ENCODE data around the gene TMEM119. TPM values are rescaled to one million over a fixed set of nuclear protein-coding genes. Genes with fewer than 3 reads are reported as not detected.

The TMEM119 gene
- total and polyA plus RNA-seq, 2 of the 13 experiments (the other 11 are each of a cell fraction or from before 2014, with no cell fraction given): not detected

DNA sequence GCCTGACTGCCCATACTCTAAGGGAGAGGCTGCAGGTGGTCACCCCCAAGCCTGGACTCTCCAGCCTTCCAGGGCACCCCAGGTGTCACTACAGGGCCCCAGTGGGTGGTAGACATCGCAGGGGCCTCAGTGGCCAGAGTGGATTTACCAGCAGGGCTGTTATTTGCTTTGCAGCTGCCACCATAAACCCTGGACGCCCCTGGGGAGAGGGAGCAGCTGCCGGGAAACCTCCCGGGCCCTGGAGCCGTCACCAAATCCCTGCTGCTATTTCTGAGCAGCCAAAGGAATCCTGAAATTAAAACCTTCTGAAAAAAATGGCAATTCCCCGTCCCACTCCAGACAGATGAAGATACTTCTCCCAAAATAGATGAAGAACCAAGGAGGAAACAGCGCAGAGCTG is 13.9 kb downstream of the TMEM119 start:
- FAIRE-seq (no peak), DNase-seq (ENCODE audit: low spot score) (no peak), ATAC-seq (no peak)
- CTCF ChIA-PET (ENCODE audit: low intra/inter-chr PET ratio, low total read pairs): no interaction called here
- H2AFZ ChIP-seq (ENCODE audit: low read length): no peak overlapping the region
- H3K4me3 ChIP-seq (replicated peaks in 1 of 3; ENCODE audit: insufficient read depth in 1 of 3, low read depth in 2 of 3, low read length in 3 of 3): no peak overlapping the region
- no peaks in the 10 kb centered on the region for H3K9me3 ChIP-seq (ENCODE audit: low read length)
- no peak overlapping the region for H3K4me2 ChIP-seq (ENCODE audit: low read depth, low read length)
- POLR2A ChIA-PET: no interaction called here
- H3K27me3 ChIP-seq (ENCODE audit: control insufficient read depth in 1 of 2, insufficient read depth in 2 of 2, low read length in 2 of 2): peaks cover 4 to 18% of the 10 kb centered on the region in 2 experiments; a peak in 3 of 5 replicates
- H3K4me1 ChIP-seq (ENCODE audit: insufficient read depth, low read length): no peaks in the 10 kb centered on the region
- no peak overlapping the region for H3K27ac ChIP-seq (ENCODE audit: extremely low read length, insufficient read depth, low read length)
- intact Hi-C loops (cut with micrococcal nuclease; ENCODE audit: unreplicated experiment): no loop called here
- BruUV-seq (replicated peaks): no TSS peak
- 20% methylated on average over 5 of the region's 7 CpGs for WGBS (ENCODE audit: low lambda C conversion rate)
- TF ChIP-seq RORA (CRISPR knock-in tag; IDR thresholded peaks at IDR 0.05) (no peak), KDM5A (IDR thresholded peaks at IDR 0.05; ENCODE audit: borderline replicate concordance, low read length) (no peak), ZNF670 (CRISPR knock-in tag; IDR thresholded peaks at IDR 0.05; ENCODE audit: borderline replicate concordance) (no peak)
- in situ Hi-C loops (cut with HindIII; ENCODE audit: extremely low pct_ligation_motif_present, low pct_unique_long_range_greater_than_20kb): no loop called here
- H4K20me1 ChIP-seq (ENCODE audit: insufficient read depth, low read length): no peaks in the 10 kb centered on the region
- no peak overlapping the region for H3K9ac ChIP-seq (ENCODE audit: insufficient read depth, low read depth, low read length)
- H3K36me3 ChIP-seq (replicated peaks in 1 of 2; ENCODE audit: control insufficient read depth in 1 of 2, insufficient read depth in 2 of 2, low read length in 2 of 2): no peaks in the 10 kb centered on the region
- H3K79me2 ChIP-seq (ENCODE audit: insufficient read depth, low read length): no peaks in the 10 kb centered on the region

DNA sequence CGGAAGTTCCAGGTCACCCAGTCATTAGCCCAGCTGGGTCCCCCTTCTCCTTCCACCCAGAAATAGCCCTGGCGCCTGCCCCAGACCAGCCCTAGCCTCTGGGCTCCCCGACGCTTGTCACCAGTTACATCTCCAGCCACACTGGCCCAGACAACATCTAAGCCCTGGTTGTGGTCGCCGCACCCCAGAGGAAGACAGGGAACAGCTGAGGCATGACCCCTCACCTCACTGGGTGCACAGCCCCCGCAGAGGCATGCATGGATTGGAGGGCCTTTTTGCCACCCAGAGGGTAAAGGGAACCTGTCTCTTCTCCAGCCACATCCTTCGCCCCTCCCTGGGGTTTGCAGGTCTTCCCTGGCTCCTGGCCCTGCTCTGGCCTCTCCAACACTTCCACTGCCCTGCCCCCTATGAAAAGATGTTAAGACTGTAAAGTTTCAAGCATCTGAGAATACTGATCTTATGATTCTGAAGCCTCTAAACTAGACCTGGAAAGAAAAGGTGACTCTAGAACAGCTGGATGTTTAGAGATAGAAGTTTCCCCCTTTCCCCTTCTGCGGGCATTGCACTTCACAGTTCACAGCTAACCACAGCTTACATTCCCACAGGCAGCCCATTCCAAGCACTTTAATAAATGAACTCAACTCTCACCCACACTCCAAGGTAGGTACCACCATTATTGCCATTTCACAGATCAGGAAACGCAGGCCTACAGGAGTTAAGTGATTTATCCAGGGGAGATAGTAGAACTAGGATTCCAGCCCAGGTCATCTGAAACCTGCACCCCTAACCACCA is 14.7 kb downstream of the TMEM119 start:
- ChIA-PET POLR2A (no interaction called here), CTCF (ENCODE audit: low intra/inter-chr PET ratio, low total read pairs) (no interaction called here)
- no TSS peak for BruUV-seq (replicated peaks)
- no peak for DNase-seq (ENCODE audit: low spot score)
- peaks cover 2 to 10% of the 10 kb centered on the region in 2 experiments; a peak in 3 of 5 replicates for H3K27me3 ChIP-seq (ENCODE audit: control insufficient read depth in 1 of 2, insufficient read depth in 2 of 2, low read length in 2 of 2)
- FAIRE-seq: no peak
- TF ChIP-seq PHF20 (CRISPR knock-in tag; IDR thresholded peaks at IDR 0.05): no peak
- no peak for TF ChIP-seq ZFP41 (CRISPR knock-in tag; IDR thresholded peaks at IDR 0.05; ENCODE audit: borderline replicate concordance)
- TF ChIP-seq HDAC6 (IDR thresholded peaks at IDR 0.05; ENCODE audit: low read depth, low read length): no peak
- TF ChIP-seq ZNF501 (CRISPR knock-in tag; IDR thresholded peaks at IDR 0.05): no peak
- no peaks in the 10 kb centered on the region for H3K79me2 ChIP-seq (ENCODE audit: insufficient read depth, low read length)
- H3K9me3 ChIP-seq (ENCODE audit: low read length): no peaks in the 10 kb centered on the region
- H2AFZ ChIP-seq (ENCODE audit: low read length): no peak overlapping the region
- no peak overlapping the region for H3K4me2 ChIP-seq (ENCODE audit: low read depth, low read length)
- H3K36me3 ChIP-seq (replicated peaks in 1 of 2; ENCODE audit: control insufficient read depth in 1 of 2, insufficient read depth in 2 of 2, low read length in 2 of 2): no peaks in the 10 kb centered on the region
- no peaks in the 10 kb centered on the region for H4K20me1 ChIP-seq (ENCODE audit: insufficient read depth, low read length)
- H3K4me1 ChIP-seq (ENCODE audit: insufficient read depth, low read length): no peaks in the 10 kb centered on the region
- intact Hi-C loops (cut with micrococcal nuclease; ENCODE audit: unreplicated experiment): no loop called here
- H3K27ac ChIP-seq (ENCODE audit: extremely low read length, insufficient read depth, low read length): no peak overlapping the region
- in situ Hi-C loops (cut with HindIII; ENCODE audit: extremely low pct_ligation_motif_present, low pct_unique_long_range_greater_than_20kb): no loop called here
- no peak overlapping the region for H3K4me3 ChIP-seq (replicated peaks in 1 of 3; ENCODE audit: insufficient read depth in 1 of 3, low read depth in 2 of 3, low read length in 3 of 3)
- ATAC-seq: no peak
- 9% methylated on average over 4 of the region's 10 CpGs for WGBS (ENCODE audit: low lambda C conversion rate)
- H3K9ac ChIP-seq (ENCODE audit: insufficient read depth, low read depth, low read length): no peak overlapping the region
